GM10266 (cell line): Measurements from ENCODE around the gene TRAIP.

Source experiments
- DNase-seq: peaks from one replicate; pipeline ENCODE4 v3.0.0; 2012; ENCODE audit errors: extremely low spot score
- CTCF ChIP-seq: IDR thresholded peaks from 2 replicates; pipeline ENCODE4 v1.5.1; 2012; ENCODE audit warnings: mild to moderate bottlenecking, low read depth; ENCODE audit not compliant: control insufficient read depth, insufficient read depth; ENCODE audit errors: missing control alignments

Gene TRAIP

DNA sequence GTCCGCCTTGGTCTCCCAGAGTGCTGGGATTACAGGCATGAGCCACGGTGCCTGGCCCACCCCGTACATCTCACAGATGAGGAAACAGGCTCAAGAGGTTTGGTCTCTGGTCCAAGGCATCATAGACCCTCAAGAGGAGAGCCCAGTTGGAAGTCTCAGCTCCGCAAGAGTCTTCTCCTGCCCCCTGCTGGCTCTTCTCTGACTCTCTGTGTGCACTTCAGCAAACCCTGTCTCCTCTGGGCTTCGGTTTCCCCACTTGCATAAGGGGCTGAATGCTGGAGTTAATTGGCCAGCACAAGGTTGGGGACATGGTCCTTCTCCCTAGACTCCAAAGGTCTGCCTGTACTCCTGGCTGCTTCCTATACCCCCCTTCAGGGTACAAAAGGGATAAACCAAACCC lies 43.5 kb upstream of the TRAIP start:
- peak; percentile 52 for DNase-seq
- peak; percentile 20 for TF ChIP-seq CTCF

DNA sequence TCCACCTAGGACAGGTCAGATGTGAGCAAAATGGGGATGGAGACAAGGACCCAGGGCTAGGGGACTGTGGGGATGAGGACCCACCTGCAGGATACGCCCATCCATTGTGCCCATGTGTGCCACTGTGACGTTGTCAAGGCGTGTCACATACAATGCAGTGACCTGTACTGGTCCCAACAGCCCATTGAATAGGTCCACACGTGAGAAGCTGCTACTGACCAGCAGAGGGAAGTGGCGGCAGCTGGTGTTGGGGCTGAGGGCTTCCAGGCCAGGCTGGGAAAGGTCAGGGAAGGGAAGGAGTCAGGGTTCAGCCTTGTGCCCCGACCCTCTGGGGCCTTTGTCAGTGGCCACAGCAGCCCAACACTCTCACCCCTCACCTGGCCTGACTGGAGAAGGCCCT lies 42.6 kb upstream of the TRAIP start:
- no peak for DNase-seq
- TF ChIP-seq CTCF = no peak

DNA sequence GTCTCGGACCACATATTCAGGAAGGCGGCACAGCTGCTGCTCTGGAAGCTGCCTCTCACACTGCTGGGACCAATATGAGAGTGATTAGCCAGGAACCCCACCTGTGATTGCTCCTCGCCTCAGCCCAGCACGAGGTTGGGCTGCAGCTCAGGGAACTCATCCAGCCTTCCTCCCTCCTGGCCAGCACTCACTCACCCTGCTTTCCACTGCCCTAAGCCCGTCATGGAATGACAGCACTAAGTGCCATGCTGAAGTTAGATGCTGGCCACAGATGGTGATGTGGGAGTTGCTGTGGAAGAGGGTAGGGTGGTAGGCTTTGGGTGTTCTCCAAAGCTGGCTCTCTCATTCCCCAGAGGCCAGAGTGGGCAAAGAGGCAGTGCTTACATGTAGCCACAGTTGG lies 40.0 kb upstream of the TRAIP start:
- no peak for TF ChIP-seq CTCF
- DNase-seq = no peak

GRCh38 chr3:49895791-49896190 lies 39.4 kb upstream of the TRAIP start:
- no peak for DNase-seq
- TF ChIP-seq CTCF = no peak

GRCh38 chr3:49889296-49889695 lies 32.9 kb upstream of the TRAIP start:
- no peak for DNase-seq
- no peak for TF ChIP-seq CTCF

- DNase-seq = no peak
- no peak for TF ChIP-seq CTCF
These were observed 30.5 kb upstream of the TRAIP start for GRCh38 chr3:49886922-49887265.

DNA sequence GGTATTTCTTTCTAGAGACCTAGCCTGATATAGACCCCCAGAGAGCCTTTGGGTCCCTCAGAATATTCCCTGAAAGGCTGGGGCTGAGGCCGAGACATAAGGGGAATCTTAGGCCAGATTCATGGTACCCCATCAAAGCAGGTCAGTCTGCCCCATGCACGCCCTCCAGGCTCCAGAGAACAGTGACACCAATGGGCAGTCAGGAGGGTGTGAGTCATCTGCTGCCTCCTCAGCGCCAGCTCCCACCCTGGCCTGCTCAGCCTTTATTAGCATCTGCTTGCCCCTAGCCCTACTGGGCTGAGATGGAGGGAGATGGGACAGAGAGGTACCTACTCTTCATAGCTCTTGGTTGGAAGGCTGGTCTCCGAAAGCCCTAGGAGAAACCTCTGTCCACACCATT lies 27.6 kb upstream of the TRAIP start:
- TF ChIP-seq CTCF = no peak
- no peak for DNase-seq
